GM12864 (cell line): ENCODE measurements around the gene DTX3L.

Source experiments
- DNase-seq: peaks from one replicate; pipeline ENCODE4 v3.0.0-alpha.2; 2011; ENCODE audit warnings: low read depth
- H3K4me3 ChIP-seq: 2 replicates; pipeline ENCODE4 v1.5.1; 2011; ENCODE audit warnings: mild to moderate bottlenecking, low read depth, low read length, control low read depth
- CTCF ChIP-seq: IDR thresholded peaks from 2 replicates; pipeline ENCODE4 v1.5.1; 2011; ENCODE audit warnings: low read depth, mild to moderate bottlenecking, moderate library complexity, low read length, control low read depth, inconsistent platforms; ENCODE audit errors: missing control alignments

DTX3L gene

GRCh38 chr3:122546151-122546550 is 18.0 kb upstream of the DTX3L start:
- no peak overlapping the region for H3K4me3 ChIP-seq
- DNase-seq, result no peak
- no peak for TF ChIP-seq CTCF

- TF ChIP-seq CTCF, result no peak
- H3K4me3 ChIP-seq, result no peak overlapping the region
- no peak for DNase-seq
Observed at GRCh38 chr3:122548076-122548475, 16.1 kb upstream of the DTX3L start.

- no peak overlapping the region for H3K4me3 ChIP-seq
- no peak for TF ChIP-seq CTCF
- DNase-seq, result no peak
Observed at GRCh38 chr3:122548619-122549018, 15.5 kb upstream of the DTX3L start.

GRCh38 chr3:122553171-122553570 is 11.0 kb upstream of the DTX3L start:
- no peak overlapping the region for H3K4me3 ChIP-seq
- no peak for DNase-seq
- TF ChIP-seq CTCF, result no peak

GRCh38 chr3:122555275-122556071 is 8.7 kb upstream of the DTX3L start:
- no peak overlapping the region for H3K4me3 ChIP-seq
- DNase-seq, result no peak
- TF ChIP-seq CTCF, result no peak

- no peak overlapping the region for H3K4me3 ChIP-seq
- DNase-seq, result no peak
- TF ChIP-seq CTCF, result no peak
Observed at GRCh38 chr3:122557356-122557755, 6.8 kb upstream of the DTX3L start.

GRCh38 chr3:122558605-122559004 is 5.5 kb upstream of the DTX3L start:
- no peak for DNase-seq
- no peak for TF ChIP-seq CTCF
- no peak overlapping the region for H3K4me3 ChIP-seq
